B cell (primary cell): ENCODE measurements around the gene UBE2U.

Experiments
- CTCF ChIP-seq: fragments of 200-600 bp; IDR thresholded peaks from one replicate; pipeline ENCODE4 v1.8.0; 2022; ENCODE audit warnings: antibody characterized with exemption, mild to moderate bottlenecking
- EZH2 ChIP-seq: IDR thresholded peaks from 2 replicates; pipeline ENCODE4 v1.6.1; 2012; ENCODE audit warnings: borderline replicate concordance, low read depth, mild to moderate bottlenecking, moderate library complexity, low read length; ENCODE audit not compliant: insufficient read depth, poor library complexity, severe bottlenecking

GRCh38 chr1:64192290-64192689 is 11.1 kb upstream of the UBE2U start:
- TF ChIP-seq EZH2 = no peak
- no peak for TF ChIP-seq CTCF
